ENCODE data around the gene RBM8A. TPM values are rescaled to one million over a fixed set of nuclear protein-coding genes. Genes with fewer than 3 reads are reported as not detected.

The RBM8A gene
- total and polyA plus RNA-seq, 9 of the 15 experiments (the other 6 are each of a cell fraction or from before 2014, with no cell fraction given): 215 to 1,035 (median 291) TPM

DNA sequence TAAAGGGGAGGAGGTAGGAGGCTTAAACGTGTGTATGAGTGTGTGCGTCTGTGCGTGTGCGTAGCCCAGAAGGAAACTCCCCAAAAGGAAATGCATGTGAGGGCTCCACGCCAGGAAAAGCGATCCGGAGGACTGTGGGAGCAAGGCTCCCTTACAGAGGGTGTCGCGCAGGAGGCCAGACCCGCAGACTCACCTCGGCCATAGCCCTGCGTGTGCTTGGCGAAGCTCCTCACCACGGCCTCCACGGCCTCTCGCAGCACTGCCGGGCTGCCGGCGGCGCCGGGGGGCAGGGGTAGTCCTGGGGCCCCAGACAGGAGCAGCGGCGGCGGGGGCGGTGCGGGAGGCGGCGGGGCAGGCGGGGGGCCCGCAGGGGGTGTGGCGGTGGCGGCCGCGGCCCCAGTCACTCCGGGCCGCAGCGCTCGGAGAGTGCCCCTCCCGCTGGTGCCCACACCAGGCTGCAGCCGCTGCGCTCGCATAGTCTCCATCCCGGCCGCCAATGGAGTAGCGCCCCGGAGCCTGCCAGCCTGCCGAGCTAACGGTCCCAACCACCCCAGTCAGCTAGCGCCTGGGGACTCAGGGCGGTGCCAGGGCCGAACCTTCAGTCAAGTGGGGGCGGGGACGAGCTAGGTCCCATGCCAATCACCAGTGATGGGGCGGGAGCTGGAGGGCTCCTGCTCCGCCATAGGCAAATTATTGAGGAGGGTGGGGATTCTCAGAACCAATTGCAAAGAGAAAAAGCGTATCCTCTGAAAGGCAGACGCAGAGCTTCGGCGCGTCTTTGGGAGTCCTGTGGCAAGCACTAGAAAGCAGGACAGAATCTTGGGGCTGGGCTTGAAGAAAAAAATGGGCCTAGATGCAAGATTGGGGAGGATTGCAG, 30.4 kb upstream of the RBM8A start, which contains the start of gene LIX1L (continued):
- TF ChIP-seq, protein P1, sequence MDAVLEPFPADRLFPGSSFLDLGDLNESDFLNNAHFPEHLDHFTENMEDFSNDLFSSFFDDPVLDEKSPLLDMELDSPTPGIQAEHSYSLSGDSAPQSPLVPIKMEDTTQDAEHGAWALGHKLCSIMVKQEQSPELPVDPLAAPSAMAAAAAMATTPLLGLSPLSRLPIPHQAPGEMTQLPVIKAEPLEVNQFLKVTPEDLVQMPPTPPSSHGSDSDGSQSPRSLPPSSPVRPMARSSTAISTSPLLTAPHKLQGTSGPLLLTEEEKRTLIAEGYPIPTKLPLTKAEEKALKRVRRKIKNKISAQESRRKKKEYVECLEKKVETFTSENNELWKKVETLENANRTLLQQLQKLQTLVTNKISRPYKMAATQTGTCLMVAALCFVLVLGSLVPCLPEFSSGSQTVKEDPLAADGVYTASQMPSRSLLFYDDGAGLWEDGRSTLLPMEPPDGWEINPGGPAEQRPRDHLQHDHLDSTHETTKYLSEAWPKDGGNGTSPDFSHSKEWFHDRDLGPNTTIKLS (IDR thresholded peaks at IDR 0.05; ENCODE audit: borderline replicate concordance, low read depth): no peak
- TF ChIP-seq, protein P2, sequence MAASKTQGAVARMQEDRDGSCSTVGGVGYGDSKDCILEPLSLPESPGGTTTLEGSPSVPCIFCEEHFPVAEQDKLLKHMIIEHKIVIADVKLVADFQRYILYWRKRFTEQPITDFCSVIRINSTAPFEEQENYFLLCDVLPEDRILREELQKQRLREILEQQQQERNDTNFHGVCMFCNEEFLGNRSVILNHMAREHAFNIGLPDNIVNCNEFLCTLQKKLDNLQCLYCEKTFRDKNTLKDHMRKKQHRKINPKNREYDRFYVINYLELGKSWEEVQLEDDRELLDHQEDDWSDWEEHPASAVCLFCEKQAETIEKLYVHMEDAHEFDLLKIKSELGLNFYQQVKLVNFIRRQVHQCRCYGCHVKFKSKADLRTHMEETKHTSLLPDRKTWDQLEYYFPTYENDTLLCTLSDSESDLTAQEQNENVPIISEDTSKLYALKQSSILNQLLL (CRISPR knock-in tag; IDR thresholded peaks at IDR 0.05; ENCODE audit: borderline replicate concordance): no peak
- no peak for TF ChIP-seq PML (IDR thresholded peaks at IDR 0.05; ENCODE audit: low read length)
- no peak for TF ChIP-seq ATF1 (CRISPR knock-in tag; IDR thresholded peaks at IDR 0.05)
- no peak for TF ChIP-seq ATF1 (tag; IDR thresholded peaks at IDR 0.05)
- TF ChIP-seq TOE1 (IDR thresholded peaks at IDR 0.05; ENCODE audit: borderline replicate concordance): no peak
- TF ChIP-seq TOE1 (CRISPR knock-in tag; IDR thresholded peaks at IDR 0.05; ENCODE audit: borderline replicate concordance, low read depth): no peak
- no peak for TF ChIP-seq FOXA1 (IDR thresholded peaks at IDR 0.05; ENCODE audit: borderline replicate concordance)
- TF ChIP-seq CEBPB (tag; IDR thresholded peaks at IDR 0.05): no peak
- no peak for TF ChIP-seq ZNF224 (CRISPR knock-in tag; IDR thresholded peaks at IDR 0.05)
- TF ChIP-seq ZEB2 (IDR thresholded peaks at IDR 0.05): no peak
- TF ChIP-seq SIX5 (IDR thresholded peaks at IDR 0.05; ENCODE audit: borderline replicate concordance in 1 of 2, insufficient read depth in 1 of 2, low read depth in 1 of 2, low read length in 2 of 2): no peak
- no peak for TF ChIP-seq BRCA1 (IDR thresholded peaks at IDR 0.05)
- no peak for TF ChIP-seq BRCA1 (CRISPR knock-in tag; IDR thresholded peaks at IDR 0.05)
- TF ChIP-seq, protein P3, sequence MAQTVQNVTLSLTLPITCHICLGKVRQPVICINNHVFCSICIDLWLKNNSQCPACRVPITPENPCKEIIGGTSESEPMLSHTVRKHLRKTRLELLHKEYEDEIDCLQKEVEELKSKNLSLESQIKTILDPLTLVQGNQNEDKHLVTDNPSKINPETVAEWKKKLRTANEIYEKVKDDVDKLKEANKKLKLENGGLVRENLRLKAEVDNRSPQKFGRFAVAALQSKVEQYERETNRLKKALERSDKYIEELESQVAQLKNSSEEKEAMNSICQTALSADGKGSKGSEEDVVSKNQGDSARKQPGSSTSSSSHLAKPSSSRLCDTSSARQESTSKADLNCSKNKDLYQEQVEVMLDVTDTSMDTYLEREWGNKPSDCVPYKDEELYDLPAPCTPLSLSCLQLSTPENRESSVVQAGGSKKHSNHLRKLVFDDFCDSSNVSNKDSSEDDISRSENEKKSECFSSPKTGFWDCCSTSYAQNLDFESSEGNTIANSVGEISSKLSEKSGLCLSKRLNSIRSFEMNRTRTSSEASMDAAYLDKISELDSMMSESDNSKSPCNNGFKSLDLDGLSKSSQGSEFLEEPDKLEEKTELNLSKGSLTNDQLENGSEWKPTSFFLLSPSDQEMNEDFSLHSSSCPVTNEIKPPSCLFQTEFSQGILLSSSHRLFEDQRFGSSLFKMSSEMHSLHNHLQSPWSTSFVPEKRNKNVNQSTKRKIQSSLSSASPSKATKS (CRISPR knock-in tag; IDR thresholded peaks at IDR 0.05): no peak
- TF ChIP-seq, protein P4, sequence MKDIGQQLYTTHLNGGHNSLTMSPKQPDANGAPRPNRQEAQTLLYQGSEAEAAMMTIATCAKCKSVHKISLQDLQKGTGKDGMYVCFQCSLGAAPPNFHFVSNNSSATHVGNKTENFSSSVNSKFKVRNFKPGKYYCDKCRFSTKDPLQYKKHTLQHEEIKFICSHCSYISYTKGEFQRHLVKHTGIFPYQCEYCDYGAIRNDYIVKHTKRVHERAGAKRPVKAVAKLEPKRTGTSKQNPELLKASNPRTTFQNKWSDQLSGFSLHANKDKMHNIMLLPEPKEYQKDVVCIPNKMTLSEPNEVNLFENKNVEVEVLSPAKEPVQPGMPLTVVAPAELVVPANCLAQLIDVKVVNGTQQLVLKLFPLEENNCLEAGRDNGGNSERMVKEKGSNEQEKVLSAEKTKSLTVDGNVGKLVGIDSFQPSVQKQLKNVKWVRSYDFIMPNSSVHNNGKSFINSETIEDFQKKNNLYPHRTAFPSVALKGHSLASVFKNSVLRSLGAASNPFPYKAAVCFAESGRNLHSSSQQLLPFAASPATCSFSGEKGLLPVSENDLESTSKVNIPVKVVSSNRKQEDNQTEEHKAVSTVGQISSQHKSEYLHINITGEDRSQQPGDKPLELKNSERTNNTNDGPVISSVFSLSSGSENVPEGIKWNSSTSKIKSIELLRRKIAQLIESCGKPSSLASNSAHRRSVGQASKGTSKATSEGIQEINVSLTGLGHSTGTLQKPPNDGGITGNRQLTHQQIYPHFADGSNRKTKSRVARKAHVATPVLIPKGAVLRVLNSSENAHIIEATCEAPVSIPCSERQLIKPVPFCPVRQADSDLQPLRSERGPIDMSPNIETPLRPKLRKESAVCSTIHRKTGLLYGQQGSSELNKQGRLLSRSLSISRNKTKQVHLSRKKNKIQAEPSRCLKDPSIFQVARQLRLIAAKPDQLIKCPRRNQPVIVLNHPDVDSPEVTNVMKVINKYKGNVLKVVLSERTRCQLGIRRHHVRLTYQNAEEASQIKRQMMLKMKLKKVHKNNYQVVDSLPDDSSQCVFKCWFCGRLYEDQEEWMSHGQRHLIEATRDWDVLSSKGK (CRISPR knock-in tag; IDR thresholded peaks at IDR 0.05): no peak
- TF ChIP-seq, protein P5, sequence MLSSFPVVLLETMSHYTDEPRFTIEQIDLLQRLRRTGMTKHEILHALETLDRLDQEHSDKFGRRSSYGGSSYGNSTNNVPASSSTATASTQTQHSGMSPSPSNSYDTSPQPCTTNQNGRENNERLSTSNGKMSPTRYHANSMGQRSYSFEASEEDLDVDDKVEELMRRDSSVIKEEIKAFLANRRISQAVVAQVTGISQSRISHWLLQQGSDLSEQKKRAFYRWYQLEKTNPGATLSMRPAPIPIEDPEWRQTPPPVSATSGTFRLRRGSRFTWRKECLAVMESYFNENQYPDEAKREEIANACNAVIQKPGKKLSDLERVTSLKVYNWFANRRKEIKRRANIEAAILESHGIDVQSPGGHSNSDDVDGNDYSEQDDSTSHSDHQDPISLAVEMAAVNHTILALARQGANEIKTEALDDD (IDR thresholded peaks at IDR 0.05): no peak
- no peak for TF ChIP-seq MCM7 (IDR thresholded peaks at IDR 0.05)
- TF ChIP-seq RCOR1 (IDR thresholded peaks at IDR 0.05; ENCODE audit: borderline replicate concordance in 1 of 2, low read depth in 2 of 2, low read length in 2 of 2): peak in 1 of 2 experiments; percentile 4; a peak in 1 of 4 replicates

Measured in K562 (cell line).